GM21390 (cell line): ENCODE results near the gene SYT9.

ENCODE experiments used
- ATAC-seq: cut with Tn5 transposase; IDR thresholded peaks from one replicate; pipeline ENCODE4 v1.9.1; 2021; ENCODE audit not compliant: unreplicated experiment

SYT9 gene, protein sequence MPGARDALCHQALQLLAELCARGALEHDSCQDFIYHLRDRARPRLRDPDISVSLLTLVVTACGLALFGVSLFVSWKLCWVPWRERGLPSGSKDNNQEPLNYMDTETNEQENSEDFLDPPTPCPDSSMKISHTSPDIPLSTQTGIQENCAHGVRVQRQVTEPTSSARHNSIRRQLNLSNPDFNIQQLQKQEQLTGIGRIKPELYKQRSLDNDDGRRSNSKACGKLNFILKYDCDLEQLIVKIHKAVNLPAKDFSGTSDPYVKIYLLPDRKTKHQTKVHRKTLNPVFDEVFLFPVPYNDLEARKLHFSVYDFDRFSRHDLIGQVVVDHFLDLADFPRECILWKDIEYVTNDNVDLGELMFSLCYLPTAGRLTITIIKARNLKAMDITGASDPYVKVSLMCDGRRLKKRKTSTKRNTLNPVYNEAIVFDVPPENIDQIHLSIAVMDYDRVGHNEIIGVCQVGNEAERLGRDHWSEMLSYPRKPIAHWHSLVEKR

DNA sequence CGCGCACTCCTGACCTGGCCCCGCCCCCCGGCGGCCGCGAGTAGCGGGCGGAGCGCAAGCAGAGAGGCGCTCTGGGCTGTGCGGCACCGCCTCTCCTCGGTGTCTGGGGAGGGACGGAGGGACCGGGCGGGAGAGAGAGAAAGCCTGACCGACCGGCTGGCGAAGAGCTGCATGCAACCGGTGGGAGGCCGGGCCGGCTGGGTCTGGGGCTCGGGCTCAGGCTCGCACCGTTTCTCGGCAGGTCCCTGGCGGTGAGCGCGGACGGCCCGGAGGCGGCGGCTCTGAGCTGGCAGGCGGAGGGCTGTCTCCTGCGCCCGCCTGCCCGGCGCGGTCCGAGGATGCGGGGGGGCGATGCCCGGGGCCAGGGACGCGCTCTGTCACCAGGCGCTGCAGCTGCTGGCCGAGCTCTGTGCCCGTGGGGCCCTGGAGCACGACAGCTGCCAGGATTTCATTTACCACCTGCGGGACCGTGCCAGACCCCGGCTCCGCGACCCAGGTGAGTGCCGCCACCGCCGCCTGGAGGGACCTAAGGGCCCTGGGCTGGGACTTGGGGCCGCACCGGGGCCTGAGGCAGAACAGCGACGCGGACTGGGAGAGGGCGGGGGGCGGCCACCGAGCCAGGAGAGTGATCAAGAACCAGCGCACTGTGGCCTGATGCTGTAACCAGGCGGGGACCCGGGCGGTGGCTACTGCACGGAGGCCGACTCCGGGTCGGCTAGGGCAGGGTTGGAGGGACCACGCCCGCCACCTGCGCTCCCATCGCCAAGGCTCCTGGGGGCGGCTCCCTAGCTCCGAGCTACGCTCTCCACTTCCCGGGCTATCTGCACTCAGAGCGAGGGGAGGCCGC lies at the start of gene SYT9:
TSS of gene SYT9 (plus strand) at position 69 of the 847 bp plus-strand sequence. CDS start at position 352, 283 bp downstream.
- peak; percentile 81 for ATAC-seq

DNA sequence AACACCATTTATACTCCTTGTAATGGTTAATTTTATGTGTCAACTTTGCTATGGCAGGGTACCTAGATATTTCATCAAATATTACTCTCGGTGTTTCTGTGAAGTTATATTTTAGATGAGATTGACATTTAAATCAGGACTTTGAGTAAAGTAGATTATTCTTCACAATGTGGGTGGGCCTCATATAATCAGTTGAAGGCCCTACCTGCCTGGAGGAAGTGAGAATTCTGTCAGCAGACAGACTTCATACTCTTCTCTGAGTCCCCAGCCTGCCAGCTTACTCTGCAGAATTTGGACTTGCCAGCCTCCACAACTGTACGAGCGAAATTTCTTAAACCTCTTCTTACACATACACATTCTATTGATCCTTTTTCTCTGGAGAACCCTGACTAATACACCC lies 49.3 kb upstream of the SYT9 start:
- no peak for ATAC-seq

DNA sequence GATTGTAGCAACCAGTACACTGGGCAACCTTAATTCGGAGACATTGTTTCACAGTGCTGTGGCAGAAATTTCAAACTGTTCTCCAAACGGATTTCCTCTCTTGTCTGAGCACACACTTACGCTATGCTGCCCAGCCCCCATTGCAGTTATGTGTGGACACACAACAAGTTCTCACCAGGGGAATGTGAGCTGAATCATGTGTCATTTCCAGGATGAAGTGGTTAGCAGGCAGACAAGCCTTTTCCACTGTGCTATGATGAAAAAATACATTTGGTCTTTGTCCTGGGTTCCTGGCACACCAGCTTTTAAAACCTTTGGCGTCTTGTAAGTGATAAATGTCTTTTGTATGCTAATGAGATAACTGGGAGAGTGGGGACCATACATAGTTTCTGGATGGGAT lies 46.9 kb upstream of the SYT9 start:
- no peak for ATAC-seq

DNA sequence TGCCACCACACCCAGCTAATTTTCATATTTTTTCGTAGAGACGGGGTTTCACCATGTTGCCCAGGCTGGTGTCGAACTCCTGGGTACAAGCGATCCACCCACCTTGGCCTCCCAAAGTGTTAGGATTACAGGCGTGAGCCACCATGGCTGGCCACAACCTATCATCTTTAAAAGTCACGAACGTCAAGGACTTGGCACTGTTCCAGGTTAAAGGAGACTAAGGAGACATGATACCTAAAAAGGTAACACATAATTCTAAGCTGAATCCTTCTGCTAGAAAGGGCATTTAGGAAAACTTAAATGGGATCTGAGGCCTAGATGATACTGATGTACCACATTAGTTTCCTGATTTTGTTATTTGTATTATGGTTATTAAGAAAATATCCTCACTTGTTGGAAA lies 43.3 kb upstream of the SYT9 start:
- no peak for ATAC-seq

DNA sequence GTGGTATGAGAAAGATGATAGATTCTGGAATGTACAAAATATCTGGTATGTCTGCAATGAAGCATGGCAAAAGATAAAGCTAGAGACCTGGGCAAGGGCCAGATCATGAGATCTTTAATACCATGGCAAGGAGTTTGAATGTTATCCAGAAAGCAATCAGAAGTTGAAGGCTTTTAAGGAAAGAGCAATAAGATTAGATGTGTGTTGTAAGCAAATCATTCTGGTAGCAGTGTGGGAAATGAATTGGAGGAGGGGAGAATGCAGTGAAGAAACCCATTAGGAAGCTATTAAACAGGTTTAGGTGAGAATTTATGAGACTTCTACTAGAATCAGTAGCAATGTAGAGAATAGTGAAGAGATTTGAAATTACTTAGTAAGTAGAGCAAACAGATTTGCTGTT lies 32.2 kb upstream of the SYT9 start:
- ATAC-seq: no peak

DNA sequence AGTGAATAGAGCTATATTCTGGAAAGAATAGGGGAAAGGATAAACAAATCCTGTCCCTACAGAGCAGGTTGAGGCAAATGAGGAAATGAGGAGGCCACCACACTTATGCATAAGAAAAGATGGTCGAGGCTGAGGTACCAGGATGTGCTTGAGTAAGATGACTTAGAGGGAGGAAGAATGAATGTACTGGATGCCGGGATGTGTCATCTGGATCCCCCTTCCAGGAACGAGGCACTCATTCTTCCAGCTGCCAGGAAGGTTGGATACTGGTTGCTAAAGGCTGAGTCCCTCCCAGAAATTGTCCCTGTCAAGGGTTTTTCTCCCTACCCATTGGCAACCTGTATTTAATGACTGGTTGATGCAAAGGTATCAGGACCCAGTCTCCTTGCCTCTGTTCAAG lies 31.1 kb upstream of the SYT9 start:
- ATAC-seq: no peak

DNA sequence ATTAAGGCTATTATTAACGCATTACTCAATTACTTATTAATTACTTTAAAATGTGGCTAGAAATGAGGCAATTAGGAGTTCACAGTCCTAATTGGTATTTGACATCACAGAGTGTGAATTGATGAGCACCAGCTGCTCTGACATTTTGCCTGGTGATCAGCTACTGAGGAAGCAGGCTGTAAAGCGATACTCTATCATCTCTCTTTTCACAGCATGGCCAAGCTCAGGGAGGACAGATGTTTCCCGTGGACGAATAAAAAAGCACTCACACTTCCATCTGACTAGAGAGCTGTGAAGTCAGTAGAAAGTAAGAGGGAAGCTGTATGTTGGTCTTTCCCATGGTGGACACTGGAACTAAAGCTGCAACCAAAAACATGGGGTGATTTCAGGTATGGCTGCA lies 29.1 kb upstream of the SYT9 start:
- no peak for ATAC-seq

DNA sequence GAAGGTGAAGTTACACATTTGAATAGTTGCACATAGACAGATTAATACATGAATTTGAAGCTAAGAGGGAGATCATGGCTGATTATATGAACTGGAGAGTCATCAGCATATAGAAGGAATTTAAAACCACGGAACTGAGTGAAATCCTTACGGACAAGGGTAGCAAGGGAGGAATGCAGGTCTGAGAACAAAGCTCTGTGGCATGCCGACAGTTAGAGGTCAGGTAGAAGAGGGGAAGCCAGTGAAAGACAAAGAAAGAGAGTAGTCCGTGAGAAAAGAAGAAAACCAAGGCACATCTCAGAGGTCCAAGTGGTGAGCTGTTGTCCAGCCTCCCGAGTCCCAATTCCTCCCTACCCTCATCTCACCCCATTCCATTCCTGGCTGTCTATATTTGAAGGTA lies 11.8 kb upstream of the SYT9 start:
- ATAC-seq: no peak

DNA sequence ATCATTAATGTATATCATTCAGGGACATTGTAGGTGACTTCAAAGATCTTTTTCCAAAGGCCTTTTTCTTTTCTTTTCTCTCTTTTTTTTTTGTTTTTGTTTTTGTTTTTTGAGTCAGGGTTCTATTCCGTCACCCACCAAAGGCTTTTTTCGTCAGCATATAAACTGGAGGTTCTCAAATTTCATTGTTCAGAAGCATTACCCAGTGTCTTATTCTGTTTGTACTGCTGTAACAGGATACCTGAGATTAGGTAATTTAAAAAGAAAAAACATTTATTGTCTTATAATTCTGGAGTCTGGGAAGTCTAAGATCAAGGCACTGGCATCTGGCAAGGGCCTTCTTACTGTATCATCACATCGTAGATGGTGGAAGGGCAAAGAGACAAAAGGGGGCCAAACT lies 6.4 kb upstream of the SYT9 start:
- no peak for ATAC-seq

DNA sequence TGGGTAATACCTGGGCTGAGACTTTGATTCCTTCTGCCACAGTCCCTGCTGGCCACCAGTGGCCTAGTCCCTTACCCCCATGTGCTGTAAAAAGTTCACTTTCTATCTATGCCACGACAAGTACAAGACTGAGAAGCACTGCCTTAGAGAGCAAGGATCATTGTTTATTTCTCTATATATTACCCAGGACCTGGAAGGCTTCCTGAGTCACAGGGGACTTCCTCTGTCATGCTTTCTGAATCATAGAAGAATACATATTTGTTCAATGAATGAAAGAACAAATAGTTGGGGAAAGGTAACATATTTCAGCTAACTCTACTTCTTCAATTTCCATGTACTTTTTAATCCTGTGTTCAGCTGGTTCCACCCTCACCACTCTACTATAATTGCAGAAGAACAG lies 5.5 kb upstream of the SYT9 start:
- no peak for ATAC-seq

DNA sequence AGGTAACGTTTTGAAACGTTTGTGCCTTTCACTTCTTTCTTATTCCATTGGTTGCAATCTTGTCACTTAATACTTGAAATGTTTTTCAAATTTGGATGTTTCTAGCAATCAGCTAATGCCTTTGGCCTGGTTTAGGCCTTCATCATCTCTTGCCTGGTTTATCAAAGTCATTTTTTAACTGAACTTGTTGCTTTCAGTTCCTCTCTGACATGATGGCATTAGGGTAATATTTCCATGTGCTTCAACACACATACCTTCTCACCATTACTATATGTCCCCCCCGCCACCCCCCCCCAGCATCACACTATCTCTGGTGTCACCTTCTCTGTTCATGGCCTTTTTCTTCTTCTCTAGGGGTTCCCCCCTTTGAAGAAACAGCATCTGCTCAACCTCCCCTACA lies 1.5 kb upstream of the SYT9 start:
- ATAC-seq: no peak

DNA sequence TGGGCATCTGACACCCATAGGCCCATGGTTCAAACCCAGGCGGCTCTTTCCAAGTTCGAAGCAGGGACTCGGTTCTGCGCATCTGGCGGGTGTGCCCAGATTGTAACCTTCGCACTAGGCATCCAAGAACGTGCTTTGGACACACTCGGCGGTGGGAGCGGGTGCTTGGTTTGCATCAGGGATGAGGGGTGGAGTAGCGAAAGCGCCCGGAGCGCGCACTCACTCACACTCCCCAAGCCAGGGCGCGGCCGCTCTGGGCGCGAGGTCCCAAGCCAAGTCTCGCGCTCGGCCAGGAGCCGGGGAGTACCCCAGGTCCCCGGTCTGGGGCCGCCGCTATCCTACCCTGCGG lies 243 bp upstream of the SYT9 start:
- no peak for ATAC-seq

DNA sequence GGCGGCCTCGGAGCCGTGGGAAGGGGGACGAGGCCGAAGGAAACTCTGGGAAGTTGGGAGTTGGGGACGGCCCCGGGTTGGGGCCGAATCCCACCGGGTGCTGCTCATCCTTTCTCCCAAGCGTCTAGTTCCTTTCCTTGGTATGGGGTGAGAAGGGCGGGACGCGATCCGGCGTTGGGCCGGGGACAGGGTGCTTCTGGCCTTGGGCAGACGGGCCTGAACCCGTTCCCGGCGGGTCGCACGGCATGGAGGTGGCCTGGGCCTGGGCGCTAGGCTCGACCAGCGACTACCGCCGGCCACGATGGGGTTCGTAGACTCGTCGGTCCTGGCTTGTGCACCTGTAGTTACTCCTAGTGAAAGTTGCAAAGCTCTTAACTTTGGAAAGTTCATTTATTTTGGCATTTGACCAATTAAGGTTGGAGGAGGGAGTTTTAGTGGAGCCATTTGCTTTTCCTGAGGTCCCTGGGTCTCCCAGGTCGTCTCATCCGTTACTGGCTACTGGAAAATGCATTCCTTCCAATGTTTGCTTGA lies 1.0 kb downstream of the SYT9 start:
- no peak for ATAC-seq

DNA sequence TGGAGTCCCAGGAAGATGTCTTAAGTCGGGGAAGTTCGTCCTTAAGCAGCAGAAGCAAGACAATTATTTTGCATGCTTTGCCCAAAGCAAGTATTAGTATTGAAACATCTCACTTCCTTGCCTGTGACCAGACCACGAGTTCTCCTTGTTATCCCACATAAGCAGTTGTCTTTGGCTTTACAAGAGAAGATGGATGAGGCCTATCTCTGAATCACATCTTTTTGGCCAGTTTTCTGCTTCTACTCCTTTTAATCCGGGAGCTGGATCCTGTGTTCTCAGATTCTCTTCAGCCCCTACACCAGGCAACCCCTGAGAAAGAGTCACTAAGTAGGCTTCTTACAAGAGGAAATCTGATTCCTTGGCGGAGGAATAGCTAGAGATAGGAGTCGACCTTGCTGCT lies 2.1 kb downstream of the SYT9 start:
- no peak for ATAC-seq

DNA sequence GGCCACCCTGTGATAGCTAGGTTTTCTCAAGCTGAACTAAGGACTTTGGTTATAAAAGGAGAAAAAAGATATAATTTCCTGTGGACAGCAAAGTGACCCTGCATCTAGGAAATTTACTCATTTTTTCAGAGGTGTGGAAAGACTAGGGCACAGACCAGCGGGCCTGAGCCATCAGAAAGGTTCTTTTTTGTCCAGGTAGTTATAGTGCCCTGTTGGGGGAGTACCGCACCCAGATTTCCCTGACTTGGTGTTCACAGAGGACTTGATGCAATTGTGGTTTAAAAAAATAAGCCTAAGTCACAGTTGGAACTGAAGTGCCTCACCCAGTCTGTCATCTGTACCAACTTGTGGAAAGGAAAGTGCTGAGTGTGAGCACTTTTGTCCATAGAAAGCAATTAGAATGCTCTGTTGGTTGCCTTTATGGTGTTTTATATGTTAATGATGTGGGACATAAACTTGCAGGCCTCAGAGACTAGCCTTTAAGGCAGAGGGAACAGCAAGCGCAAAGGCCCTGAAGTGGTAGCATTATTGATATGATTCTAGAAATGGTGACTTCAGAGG lies 3.1 kb downstream of the SYT9 start:
- ATAC-seq: no peak

DNA sequence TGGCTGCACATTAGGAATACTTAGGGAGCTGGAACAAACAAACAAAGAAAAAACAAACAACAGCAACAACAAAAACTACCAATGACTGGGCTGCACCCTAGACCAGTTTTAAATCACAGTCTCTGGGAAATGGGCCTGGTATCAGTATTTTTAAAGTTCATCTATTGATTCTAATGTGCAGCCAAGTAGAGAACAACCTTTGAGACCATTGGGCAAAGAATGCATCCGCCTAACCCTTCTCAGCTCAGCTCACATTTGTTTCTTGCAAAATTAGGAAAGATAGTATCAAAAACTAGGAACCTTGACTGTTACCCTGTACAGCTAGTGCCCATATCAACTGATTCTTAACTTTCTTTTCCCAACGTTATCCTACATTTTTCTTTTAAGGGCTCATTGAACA lies 5.2 kb downstream of the SYT9 start:
- no peak for ATAC-seq

DNA sequence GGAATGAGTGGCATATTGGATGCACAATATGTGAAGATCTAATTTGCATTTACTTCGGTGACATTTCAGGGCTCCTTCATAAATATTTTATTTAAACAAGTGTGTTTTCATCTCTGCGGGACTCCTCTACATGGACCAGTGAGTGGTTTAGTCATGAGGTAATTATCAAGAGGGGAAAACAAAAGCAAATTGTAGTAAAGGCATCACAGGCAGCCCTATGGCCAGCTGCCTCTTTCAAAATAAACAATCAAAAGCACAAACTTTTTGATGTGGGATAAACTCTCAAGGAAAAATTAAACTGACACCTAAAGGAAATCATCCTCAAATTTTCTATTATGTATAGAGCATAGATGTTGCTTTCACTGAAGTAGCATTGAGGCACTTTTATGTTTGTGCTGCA lies 6.0 kb downstream of the SYT9 start:
- ATAC-seq: no peak

DNA sequence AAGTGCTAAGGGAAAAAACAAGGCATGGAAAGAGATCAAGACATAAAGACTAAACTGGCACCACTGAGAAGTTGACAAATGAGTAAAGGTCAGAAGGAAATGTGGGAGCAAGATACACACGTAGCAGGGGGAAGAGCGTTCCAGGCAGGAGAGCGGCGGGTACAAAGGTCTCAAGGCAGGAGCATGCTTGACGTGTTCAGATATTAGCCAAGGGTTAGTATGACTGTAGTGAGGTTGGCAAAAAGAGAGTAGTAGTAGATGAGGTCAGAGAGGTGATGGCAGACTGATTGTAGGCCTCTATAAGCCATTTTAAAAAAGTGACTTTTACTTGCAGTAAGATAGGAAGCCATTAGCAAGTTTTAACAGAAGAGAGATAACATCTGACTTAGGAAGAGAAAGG lies 9.9 kb downstream of the SYT9 start:
- no peak for ATAC-seq

DNA sequence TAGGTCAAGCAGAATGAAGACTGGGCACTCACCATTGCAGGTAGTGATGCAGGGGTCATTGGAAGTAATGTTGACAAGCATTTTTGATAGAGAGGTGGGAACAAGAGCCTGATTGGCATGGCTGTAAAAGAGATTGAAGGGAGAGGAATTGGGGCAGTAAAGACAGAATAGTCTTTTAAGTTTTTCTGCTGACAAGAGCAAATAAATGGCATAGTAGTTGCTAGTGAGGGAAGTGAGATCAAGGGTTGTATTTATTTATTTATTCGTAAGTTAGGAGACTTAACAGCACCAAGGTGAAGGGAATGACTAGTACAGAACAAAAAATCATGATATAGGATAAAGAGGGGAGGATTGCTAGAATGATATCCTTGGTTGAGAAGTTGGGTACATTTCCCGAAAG lies 11.0 kb downstream of the SYT9 start:
- ATAC-seq: no peak

DNA sequence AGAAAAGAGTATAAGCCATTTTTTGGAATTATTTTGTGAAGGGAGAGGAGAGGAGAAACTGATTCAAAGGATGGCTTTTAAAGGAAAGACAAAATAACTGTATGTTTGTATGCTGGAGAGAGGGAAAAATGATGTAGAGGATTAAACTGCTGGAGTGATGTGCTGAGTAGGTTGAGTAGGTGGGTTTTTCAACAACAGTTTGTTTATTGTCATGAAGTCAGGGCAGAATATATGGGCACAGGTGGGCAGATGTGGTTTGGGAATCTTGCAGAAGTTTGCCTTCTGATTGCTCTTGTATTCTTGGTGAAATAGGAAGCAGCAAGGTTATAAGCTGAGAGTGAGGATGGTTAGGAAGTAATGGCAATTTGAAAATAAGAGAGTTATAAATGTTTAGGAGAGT lies 12.1 kb downstream of the SYT9 start:
- ATAC-seq: no peak

DNA sequence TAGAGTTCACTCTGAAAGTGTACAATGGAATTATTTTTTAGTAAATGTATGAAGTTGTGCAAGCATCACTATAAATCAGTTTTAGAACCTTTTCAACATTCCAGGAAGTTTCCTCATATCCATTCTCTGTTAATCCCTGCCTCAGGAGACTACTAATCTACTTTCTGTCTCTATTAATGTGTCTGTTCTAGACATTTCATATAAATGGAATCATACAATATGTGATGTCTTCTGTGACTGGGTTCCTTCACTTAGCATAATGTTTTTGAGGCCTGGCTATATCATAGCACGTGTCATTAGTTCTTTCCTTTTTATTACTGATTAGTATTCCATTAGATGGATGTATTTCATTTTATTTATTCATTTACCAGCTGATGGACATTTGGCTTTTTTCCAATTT lies 17.1 kb downstream of the SYT9 start:
- no peak for ATAC-seq
